ENCODE data around the gene SSNA1. TPM values are rescaled to one million over a fixed set of nuclear protein-coding genes. Genes with fewer than 3 reads are reported as not detected.

SSNA1 gene
- total and polyA plus RNA-seq, 5 donors: 43.2 to 86.4 (median 50.1) TPM

- WGBS: 44% methylated on average over 14 of the region's 14 CpGs
- Histone ChIP-seq H3K27ac (ENCODE audit: low read length) (no peak overlapping the region), H3K4me1 (ENCODE audit: control insufficient read depth, insufficient read depth, low read length) (peaks cover 2% of the 10 kb centered on the region), H3K4me3 (ENCODE audit: low read length) (no peak overlapping the region), H3K9me3 (ENCODE audit: control insufficient read depth, low read length) (no peaks in the 10 kb centered on the region), H3K27me3 (ENCODE audit: control insufficient read depth, insufficient read depth) (no peaks in the 10 kb centered on the region)
- DNase-seq (no peak), ATAC-seq (no peak)
- intact Hi-C loops (cut with DNase I): no loop called here
Observed at GRCh38 chr9:137170486-137171148, 17.9 kb upstream of the SSNA1 start.

GRCh38 chr9:137171149-137171900 is 17.2 kb upstream of the SSNA1 start:
- intact Hi-C loops (cut with DNase I): no loop called here
- Histone ChIP-seq H3K27ac (ENCODE audit: low read length) (no peak overlapping the region), H3K27me3 (ENCODE audit: control insufficient read depth, insufficient read depth) (no peaks in the 10 kb centered on the region), H3K4me3 (ENCODE audit: low read length) (no peak overlapping the region), H3K4me1 (ENCODE audit: control insufficient read depth, insufficient read depth, low read length) (peaks cover 2% of the 10 kb centered on the region), H3K9me3 (ENCODE audit: control insufficient read depth, low read length) (no peaks in the 10 kb centered on the region)
- no peak for DNase-seq
- no peak for ATAC-seq
- WGBS: 82% methylated on average over 22 of the region's 22 CpGs

GRCh38 chr9:137172901-137173795 is 15.3 kb upstream of the SSNA1 start:
- intact Hi-C loops (cut with DNase I): no loop called here
- 60% methylated on average over 21 of the region's 21 CpGs for WGBS
- Histone ChIP-seq H3K4me3 (ENCODE audit: low read length) (no peak overlapping the region), H3K4me1 (ENCODE audit: control insufficient read depth, insufficient read depth, low read length) (peaks cover 1% of the 10 kb centered on the region), H3K27me3 (ENCODE audit: control insufficient read depth, insufficient read depth) (no peaks in the 10 kb centered on the region), H3K27ac (ENCODE audit: low read length) (no peak overlapping the region), H3K9me3 (ENCODE audit: control insufficient read depth, low read length) (no peaks in the 10 kb centered on the region)
- ATAC-seq (no peak), DNase-seq (no peak)

GRCh38 chr9:137173796-137174664 is 14.4 kb upstream of the SSNA1 start:
- DNase-seq: no peak

GRCh38 chr9:137174722-137175293 is 13.7 kb upstream of the SSNA1 start:
- H3K27ac ChIP-seq (ENCODE audit: low read length): no peak overlapping the region
- ATAC-seq: no peak
- intact Hi-C loops (cut with DNase I): no loop called here
- H3K4me3 ChIP-seq (ENCODE audit: low read length): no peak overlapping the region
- no peaks in the 10 kb centered on the region for H3K27me3 ChIP-seq (ENCODE audit: control insufficient read depth, insufficient read depth)
- 45% methylated on average over 34 of the region's 34 CpGs for WGBS
- H3K4me1 ChIP-seq (ENCODE audit: control insufficient read depth, insufficient read depth, low read length): no peaks in the 10 kb centered on the region
- DNase-seq: no peak
- no peaks in the 10 kb centered on the region for H3K9me3 ChIP-seq (ENCODE audit: control insufficient read depth, low read length)

More at GRCh38 chr9:137173796-137174664, 14.4 kb upstream of the SSNA1 start:
- Histone ChIP-seq H3K27ac (ENCODE audit: low read length) (no peak overlapping the region), H3K9me3 (ENCODE audit: control insufficient read depth, low read length) (no peaks in the 10 kb centered on the region), H3K27me3 (ENCODE audit: control insufficient read depth, insufficient read depth) (no peaks in the 10 kb centered on the region), H3K4me3 (ENCODE audit: low read length) (no peak overlapping the region), H3K4me1 (ENCODE audit: control insufficient read depth, insufficient read depth, low read length) (no peaks in the 10 kb centered on the region)
- WGBS: 82% methylated on average over 45 of the region's 45 CpGs
- intact Hi-C loops (cut with DNase I): no loop called here
- ATAC-seq: no peak

GRCh38 chr9:137175345-137175961 is 13.0 kb upstream of the SSNA1 start:
- WGBS: 37% methylated on average over 33 of the region's 33 CpGs
- Histone ChIP-seq H3K27ac (ENCODE audit: low read length) (no peak overlapping the region), H3K4me1 (ENCODE audit: control insufficient read depth, insufficient read depth, low read length) (no peaks in the 10 kb centered on the region), H3K4me3 (ENCODE audit: low read length) (no peak overlapping the region), H3K27me3 (ENCODE audit: control insufficient read depth, insufficient read depth) (no peaks in the 10 kb centered on the region), H3K9me3 (ENCODE audit: control insufficient read depth, low read length) (no peaks in the 10 kb centered on the region)
- ATAC-seq (peak; percentile 4 to 7), DNase-seq (no peak)
- intact Hi-C loops (cut with DNase I): no loop called here

GRCh38 chr9:137176302-137177182 is 11.9 kb upstream of the SSNA1 start:
- 57% methylated on average over 17 of the region's 17 CpGs for WGBS

GRCh38 chr9:137178201-137178938 is 10.1 kb upstream of the SSNA1 start:
- Histone ChIP-seq H3K4me3 (ENCODE audit: low read length) (no peak overlapping the region), H3K27me3 (ENCODE audit: control insufficient read depth, insufficient read depth) (no peaks in the 10 kb centered on the region), H3K27ac (ENCODE audit: low read length) (no peak overlapping the region), H3K4me1 (ENCODE audit: control insufficient read depth, insufficient read depth, low read length) (no peaks in the 10 kb centered on the region), H3K9me3 (ENCODE audit: control insufficient read depth, low read length) (no peaks in the 10 kb centered on the region)
- no peak for ATAC-seq
- WGBS: 76% methylated on average over 23 of the region's 23 CpGs
- intact Hi-C loops (cut with DNase I): no loop called here
- DNase-seq: no peak

More at GRCh38 chr9:137176302-137177182, 11.9 kb upstream of the SSNA1 start:
- DNase-seq: no peak
- ATAC-seq: no peak
- no peaks in the 10 kb centered on the region for H3K9me3 ChIP-seq (ENCODE audit: control insufficient read depth, low read length)
- intact Hi-C loops (cut with DNase I): no loop called here
- no peak overlapping the region for H3K27ac ChIP-seq (ENCODE audit: low read length)
- H3K4me3 ChIP-seq (ENCODE audit: low read length): no peak overlapping the region
- no peaks in the 10 kb centered on the region for H3K4me1 ChIP-seq (ENCODE audit: control insufficient read depth, insufficient read depth, low read length)
- H3K27me3 ChIP-seq (ENCODE audit: control insufficient read depth, insufficient read depth): no peaks in the 10 kb centered on the region
